Measurements from ENCODE around the gene FMNL3.
"Not testable (repeated sequence)": the region's sequence is repeated elsewhere in the genome, so short reads cannot be mapped to it uniquely, and the experiment has no call there.

FMNL3 gene

GRCh38 chr12:49707128-49707811 is at the start of gene FMNL3:
Gene FMNL3, minus strand, starts transcription at chr12:49707405. Its CDS starts 225 bp downstream, at chr12:49707180.
- DNase-seq = peak; percentile 72

GRCh38 chr12:49750996-49751393 is 43.8 kb upstream of the FMNL3 start:
- no peak for DNase-seq

GRCh38 chr12:49750027-49750995 is 43.1 kb upstream of the FMNL3 start:
- DNase-seq = no peak

- DNase-seq = no peak
These were observed 41.6 kb upstream of the FMNL3 start for GRCh38 chr12:49748800-49749199.

- DNase-seq = no peak
These were observed 41.1 kb upstream of the FMNL3 start for GRCh38 chr12:49748306-49748705.

- DNase-seq = no peak
These were observed 37.2 kb upstream of the FMNL3 start for GRCh38 chr12:49744363-49744885.

- no peak for DNase-seq
These were observed 34.8 kb upstream of the FMNL3 start for GRCh38 chr12:49741882-49742620.

- peak; percentile 99 for DNase-seq
These were observed 34.0 kb upstream of the FMNL3 start, which contains the start of gene TMBIM6 for GRCh38 chr12:49740930-49741881. Gene TMBIM6, plus strand, starts transcription at chr12:49741557. Its CDS starts 10,937 bp downstream, at chr12:49752494.

GRCh38 chr12:49740277-49740676 is 33.1 kb upstream of the FMNL3 start:
- DNase-seq = not testable (repeated sequence)

GRCh38 chr12:49738721-49739120 is 31.5 kb upstream of the FMNL3 start:
- not testable (repeated sequence) for DNase-seq

GRCh38 chr12:49734900-49735299 is 27.7 kb upstream of the FMNL3 start:
- DNase-seq = not testable (repeated sequence)

GRCh38 chr12:49733219-49734017 is 26.2 kb upstream of the FMNL3 start:
- no peak for DNase-seq

- DNase-seq = no peak
These were observed 23.4 kb upstream of the FMNL3 start for GRCh38 chr12:49730568-49731101.

- no peak for DNase-seq
These were observed 22.8 kb upstream of the FMNL3 start for GRCh38 chr12:49730050-49730449.

- no peak for DNase-seq
These were observed 21.2 kb upstream of the FMNL3 start for GRCh38 chr12:49728446-49728845.

GRCh38 chr12:49721355-49721754 is 14.2 kb upstream of the FMNL3 start:
- DNase-seq = not testable (repeated sequence)

- DNase-seq = no peak
These were observed 13.0 kb upstream of the FMNL3 start for GRCh38 chr12:49720214-49720613.

GRCh38 chr12:49717800-49718199 is 10.6 kb upstream of the FMNL3 start:
- not testable (repeated sequence) for DNase-seq

- DNase-seq = no peak
These were observed 9.3 kb upstream of the FMNL3 start for GRCh38 chr12:49716553-49716952.

- not testable (repeated sequence) for DNase-seq
These were observed 6.7 kb upstream of the FMNL3 start for GRCh38 chr12:49713952-49714351.

Measured in NCI-H1694 treated with DMSO at 0.1 percent for 48 hours (cell line).